Stimulated activated CD8-positive, alpha-beta memory T cell treated with anti-CD3 and anti-CD28 coated beads, Interleukin-7, amount 100 ng/mL, for 24 hours (primary cell): Measurements from ENCODE around the gene CD83.
"Not testable (repeated sequence)": the region's sequence is repeated elsewhere in the genome, so short reads cannot be mapped to it uniquely, and the experiment has no call there.

Source experiments
- DNase-seq: peaks from one replicate; pipeline ENCODE4 v3.0.0-alpha.2; 2020; ENCODE audit warnings: low read depth

The CD83 gene, protein sequence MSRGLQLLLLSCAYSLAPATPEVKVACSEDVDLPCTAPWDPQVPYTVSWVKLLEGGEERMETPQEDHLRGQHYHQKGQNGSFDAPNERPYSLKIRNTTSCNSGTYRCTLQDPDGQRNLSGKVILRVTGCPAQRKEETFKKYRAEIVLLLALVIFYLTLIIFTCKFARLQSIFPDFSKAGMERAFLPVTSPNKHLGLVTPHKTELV

DNA sequence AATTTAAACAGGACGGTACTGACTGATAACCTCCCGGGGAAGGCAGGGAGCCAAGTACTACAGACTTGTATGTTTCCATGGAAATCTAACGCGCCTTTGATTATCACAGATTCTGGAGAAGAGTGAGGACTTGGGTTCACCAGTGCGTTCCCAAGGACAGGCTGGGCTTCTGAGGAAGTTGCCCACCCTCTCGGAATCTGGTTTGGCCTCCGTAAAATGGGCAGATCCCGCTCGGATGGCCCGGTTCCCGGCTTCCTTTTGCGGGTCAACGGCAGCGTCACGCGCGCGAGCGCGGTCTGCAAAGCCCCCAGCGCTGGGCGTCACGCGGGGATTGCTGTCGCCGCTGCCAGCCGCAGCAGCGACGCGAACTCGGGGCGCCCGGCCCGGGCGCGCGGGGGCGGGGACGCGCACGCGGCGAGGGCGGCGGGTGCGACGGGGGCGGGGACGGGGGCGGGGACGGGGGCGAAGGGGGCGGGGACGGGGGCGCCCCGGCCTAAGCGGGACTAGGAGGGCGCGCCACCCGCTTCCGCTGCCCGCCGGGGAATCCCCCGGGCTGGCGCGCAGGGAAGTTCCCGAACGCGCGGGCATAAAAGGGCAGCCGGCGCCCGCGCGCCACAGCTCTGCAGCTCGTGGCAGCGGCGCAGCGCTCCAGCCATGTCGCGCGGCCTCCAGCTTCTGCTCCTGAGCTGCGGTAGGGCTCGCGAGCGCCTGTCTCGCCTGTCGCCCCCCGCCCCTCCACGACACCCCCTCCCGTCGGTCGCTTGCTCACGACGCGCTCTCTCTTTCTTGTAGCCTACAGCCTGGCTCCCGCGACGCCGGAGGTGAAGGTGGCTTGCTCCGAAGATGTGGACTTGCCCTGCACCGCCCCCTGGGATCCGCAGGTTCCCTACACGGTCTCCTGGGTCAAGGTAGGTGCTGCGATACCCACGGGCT lies at the start of gene CD83:
Gene CD83 (plus strand): TSS at position 615 of the 933 bp plus-strand sequence. CDS start 40 bp downstream, at position 655.
- DNase-seq, result peak; percentile 49

DNA sequence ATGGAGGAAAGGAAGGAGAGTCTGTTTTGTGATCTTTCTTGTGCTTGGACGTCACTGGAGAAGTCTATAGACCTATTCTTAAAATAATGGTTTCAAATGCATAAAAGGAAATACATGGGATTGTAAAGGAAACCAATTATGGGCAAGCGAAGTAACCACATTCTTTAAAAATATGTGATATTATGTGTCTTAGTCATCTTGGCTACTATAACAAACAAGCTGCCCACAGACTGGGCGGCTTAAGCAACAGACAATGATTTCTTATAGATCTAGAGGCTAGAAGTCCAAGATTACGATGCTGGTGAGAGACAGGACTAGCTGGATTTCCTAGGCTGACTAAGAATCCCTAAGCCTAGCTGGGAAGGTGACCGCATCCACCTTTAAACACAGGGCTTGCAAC lies 49.4 kb upstream of the CD83 start:
- DNase-seq, result no peak

DNA sequence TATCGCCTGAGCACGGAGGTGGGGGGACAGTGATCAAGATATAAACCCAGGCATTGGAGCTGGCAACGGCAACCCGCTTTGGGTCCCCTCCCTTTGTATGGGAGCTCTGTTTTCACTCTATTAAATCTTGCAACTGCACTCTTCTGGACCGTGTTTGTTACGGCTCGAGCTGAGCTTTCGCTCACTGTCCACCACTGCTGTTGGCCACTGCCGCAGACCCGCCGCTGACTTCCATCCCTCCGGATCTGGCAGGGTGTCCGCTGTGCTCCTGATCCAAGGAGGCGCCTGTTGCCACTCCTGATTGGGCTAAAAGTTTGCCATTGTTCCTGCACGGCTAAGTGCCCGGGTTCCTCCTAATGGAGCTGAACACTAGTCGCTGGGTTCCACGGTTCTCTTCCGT lies 48.9 kb upstream of the CD83 start:
- DNase-seq, result no peak

DNA sequence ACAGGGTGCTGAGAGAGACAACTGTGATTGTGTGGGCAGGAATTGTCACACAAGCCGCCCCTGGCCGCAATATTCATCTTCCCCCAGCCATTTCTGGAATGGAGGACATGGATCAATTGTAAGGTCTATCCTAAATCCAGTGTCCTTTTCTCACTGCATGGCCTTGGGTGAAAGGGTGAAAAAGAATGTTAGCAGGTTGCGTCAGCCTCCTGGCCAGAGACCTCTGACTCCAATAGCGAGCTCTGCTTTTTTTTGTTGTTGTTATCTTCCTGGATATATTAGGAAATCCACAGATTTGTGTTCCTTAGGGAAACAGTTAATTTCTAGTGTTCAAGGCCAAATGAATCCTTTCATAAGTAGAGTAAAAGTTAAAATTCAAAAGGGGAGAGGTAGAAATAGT lies 47.1 kb upstream of the CD83 start:
- no peak for DNase-seq

DNA sequence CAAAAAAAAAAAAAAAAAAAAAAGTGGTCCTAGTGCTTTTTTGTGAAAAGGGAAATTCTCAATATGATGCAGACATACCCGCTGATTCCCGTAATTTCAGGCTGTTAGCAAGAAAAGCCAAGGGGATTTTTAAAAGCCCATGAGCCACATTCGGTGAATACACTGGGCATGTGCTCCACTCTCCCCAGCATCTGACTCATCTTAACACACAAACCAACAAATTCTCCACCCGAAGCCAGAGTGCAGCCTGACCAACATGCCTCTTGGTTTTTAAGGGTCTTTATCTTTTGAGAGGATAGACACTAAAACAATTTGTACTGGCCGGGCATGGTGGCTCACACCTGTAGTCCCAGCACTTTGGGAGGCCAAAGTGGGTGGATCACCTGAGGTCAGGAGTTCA lies 45.5 kb upstream of the CD83 start:
- DNase-seq, result no peak

DNA sequence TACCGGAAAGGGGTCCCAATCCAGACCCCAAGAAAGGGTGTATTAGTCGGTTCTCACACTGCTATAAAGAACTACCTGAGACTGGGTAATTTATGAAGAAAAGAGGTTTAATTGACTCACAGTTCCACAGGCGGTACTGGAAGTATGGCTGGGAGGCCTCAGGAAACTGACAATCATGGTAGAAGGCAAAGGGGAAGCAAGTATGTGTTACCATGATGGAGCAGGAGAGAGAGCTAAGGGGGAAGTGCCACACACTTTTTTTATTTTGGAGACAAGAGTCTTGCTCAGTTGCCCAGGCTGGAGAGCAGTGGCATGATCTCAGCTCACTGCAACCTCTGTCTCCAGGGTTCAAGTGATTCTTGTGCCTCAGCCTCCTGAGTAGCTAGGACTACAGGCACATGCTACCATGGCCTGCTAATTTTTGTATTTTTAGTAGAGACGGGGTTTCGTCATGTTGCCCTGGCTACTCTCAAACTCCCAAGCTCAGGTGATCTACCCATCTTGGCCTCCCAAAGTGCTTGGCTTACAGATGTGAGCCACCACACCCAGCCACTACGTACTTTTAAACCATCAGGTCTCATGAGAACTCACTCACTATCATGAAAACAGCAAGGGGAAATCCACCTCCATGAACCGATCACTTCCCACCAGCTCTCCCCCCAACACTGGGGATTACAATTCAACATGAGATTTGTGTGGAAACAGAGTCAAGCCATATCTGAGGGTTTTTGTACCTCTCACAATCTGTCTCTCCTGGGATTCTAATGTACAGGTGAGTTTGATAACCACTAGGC lies 43.8 kb upstream of the CD83 start:
- DNase-seq, result not testable (repeated sequence)

DNA sequence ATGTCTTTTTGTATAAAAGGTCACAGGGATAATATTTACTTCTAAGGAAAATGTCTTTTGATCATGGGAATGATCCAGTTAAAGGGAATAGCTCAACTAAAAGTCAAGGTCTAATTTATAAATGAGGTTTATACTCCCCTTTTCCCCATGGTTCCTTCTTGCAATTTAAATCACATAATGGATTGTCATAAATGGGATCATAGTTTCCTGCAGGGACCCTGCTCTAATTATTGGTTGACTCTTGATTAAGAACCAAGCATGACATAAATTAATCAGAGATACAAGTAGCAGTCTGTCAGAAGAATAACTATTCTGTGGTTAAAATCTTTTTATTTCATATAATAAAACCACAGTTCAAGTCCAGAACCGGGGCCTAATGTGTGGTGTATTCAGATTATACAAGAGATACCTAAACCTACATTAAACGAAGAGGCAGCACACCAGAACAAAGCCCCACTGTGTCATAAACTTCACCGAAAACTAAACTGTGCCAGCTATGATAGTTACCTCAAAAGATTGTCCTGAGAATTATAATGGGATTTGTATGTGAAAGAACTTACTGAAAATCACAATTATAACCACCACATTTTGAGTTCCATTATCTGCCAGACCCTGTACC lies 43.0 kb upstream of the CD83 start:
- DNase-seq, result no peak

DNA sequence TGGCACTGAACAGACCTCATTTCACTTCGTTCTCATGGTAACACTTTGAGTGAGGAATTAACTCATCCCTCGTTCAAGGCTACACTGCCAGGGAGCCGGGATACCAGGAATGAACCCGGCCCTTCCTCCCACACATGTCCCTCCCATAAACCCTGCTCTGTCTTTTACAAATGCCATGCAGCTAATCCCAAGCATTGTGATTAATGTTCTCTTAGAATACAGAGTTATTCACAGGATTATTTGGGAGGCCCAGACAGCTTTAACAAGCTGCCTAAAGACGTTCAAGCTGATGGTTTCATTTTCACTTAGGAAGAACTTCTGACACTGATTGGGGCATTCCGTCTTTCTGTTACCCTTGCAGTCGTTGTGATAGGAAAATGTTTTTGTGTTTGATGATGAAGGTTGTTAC lies 42.5 kb upstream of the CD83 start:
- no peak for DNase-seq

DNA sequence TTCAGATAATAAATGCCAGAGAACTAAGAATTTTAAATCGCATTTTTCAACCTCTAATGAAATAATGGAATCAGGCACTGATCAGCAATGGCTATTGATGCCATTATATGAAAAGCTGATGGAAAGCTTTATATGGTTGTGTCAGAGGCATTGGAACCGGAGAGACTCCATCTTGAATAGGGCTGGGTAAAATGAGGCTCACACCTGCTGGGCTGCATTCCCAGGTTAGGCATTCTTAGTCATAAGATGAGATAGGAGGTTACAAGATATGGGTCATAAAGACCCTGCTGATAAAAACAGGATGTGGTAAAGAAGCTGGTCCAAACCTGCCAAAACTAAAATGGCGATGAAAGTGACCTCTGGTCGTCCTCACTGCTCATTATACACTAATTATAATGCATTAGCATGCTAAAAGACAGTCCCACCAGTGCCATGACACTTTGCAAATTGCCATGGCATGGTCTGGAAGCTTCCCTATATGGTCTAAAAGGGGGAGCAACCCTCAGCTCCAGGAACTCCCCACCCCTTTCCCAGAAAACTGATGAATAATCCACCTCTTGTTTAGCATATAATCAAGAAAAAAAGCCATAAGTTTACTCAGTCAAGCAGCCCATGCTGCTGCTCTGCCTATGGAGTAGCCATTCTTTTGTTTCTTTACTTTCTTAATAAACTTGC lies 40.2 kb upstream of the CD83 start:
- DNase-seq, result no peak

DNA sequence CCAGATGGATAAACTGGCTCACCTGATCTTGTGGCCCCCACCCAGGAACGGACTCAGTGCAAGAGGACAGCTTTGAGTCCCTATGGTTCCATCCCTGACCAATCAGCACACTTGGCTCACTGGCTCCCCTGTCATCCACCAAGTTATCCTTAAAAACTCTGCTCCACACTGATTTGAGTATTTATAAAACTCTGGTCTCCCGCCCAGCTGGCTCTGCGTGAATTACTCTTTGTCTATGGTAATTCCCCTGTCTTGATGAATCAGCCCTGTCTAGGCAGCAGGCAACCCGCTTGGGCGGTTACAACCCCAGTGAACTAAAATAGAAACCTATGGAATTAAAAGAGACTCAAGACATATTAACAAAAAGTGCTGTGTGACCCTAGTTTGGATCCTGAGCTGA lies 38.1 kb upstream of the CD83 start:
- no peak for DNase-seq

DNA sequence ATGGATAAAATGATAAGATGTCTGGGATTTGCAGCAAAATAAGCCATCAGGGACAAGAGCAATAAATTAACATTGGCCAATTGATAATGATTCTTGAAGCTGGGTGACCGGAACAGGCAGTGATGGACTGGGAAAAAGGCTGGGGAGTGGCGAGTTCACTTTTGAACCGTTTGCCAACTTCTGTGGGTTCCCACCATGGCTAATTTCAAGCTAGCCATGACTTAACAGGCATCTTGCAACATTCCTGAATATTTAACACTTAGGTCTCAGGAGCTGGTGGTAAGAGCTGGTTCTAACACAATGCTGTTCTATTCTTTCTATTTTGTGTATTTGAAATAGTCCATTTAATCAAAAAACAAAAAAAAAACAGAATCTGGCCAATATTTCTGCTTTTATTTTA lies 37.6 kb upstream of the CD83 start:
- DNase-seq, result no peak

DNA sequence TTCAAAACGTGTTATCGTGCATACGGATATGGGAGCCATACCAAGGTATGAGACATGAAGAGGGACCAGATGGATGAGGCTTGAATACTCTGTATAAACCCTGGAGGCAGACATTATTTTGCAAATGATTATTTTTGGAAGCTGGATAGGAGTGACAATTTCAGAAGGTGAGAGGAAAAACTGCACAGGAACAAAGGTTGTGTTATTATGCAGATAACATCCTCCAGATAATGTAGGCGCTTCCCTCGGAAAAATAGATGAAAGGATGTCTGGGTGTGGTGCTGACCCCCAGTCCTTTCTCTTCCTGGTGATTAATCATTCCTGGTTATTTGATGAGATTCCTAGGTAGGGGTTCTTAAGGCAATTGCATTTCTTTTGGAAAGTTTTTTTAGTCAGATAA lies 36.4 kb upstream of the CD83 start:
- no peak for DNase-seq

DNA sequence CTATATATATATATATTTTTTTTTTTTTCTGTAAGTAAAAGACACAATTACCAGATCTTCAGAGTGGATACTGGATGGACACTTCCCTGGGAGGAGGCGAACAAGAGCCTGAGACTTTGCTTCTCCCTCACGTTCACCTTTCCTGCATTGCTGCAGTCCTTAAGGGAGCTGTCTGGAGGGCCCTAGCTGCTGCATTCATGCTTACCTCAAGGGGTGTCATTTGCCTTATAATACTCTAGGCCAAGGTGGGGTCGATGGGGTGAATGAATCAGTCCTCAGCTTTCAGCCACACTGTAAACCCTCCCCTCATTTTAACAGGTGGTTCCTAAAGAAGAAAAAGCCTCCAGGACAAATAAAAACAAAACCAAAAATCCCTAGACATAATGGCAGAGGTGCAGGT lies 34.8 kb upstream of the CD83 start:
- DNase-seq, result no peak

DNA sequence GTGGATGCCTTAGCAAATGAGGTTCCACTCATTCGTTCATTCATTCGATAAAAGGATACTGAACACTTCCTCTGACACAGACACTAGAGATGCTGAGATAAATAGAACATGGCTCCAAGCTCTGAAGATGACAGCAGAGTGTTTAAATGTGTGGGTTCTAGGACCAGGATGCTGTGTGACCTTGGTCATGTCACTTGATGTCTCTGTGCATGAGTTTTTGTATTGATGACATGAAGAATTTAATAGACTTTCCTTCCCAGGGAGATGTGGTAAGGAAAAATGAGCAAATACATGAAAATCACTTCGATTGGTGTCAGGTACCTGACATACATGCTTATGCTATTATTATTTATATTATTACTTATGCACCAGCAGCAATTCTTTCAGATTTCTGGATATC lies 34.3 kb upstream of the CD83 start:
- no peak for DNase-seq

DNA sequence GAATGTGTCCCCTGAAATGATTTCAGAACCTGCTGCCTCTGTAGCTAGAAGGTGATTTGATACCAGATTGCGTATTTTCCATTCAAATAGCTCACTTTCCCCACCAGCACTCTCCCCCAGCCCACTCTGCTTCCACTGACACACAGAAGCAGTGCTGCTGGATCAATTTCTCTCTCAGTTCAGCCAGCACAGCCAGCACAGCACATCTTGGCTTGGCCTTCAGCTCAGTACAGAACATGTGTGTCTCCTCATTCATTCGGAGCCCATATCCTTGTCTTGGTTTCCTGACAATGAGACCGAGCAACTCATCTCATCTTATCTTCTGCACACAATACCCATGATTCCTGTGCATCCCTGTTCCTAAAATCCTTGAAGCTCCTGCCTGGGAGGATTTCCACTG lies 33.8 kb upstream of the CD83 start:
- no peak for DNase-seq

DNA sequence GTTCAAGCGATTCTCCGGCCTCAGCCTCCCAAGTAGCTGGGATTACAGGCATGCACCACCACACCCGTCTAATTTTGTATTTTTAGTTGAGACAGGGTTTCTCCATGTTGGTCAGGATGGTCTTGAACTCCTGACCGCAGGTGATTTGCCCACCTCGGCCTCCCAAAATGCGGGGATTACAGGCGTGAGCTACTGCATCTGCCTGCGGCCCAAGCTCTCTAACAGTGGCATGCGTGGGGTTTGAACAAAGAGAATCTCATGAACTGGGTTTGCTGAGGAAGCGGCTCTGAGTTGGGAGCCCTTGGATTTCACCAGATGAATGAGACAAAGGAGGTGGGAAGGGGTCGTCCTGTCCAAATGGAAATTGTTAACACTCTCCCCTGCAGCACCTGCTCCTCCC lies 33.2 kb upstream of the CD83 start:
- no peak for DNase-seq

DNA sequence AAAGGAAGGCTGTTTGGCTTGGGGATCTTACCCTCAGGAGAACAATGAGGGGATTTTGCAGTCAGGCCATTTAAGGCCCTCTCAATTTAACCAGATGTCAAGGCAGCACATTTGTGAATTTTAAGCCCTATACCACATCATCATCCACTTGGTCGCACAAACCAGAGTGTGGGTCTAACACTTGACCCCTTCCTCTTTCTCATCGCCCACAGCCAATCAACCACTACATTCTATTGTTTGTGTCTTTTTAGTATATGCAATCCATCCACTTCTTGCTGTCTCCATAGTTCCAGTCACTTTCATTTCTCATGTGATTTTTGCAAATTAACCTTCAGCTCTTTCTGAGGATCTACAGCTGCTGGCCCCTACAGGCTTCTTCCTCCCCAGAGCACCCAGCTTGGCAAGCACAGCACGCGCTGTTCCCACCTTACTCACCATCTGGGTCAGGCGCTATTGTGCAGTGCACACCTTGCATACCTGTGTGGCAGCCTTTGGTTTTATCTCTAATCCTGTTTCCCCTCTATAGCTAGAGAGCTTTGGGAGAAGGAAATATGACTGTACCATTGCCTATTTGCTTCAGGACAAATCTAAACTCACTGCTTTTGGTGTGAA lies 32.3 kb upstream of the CD83 start:
- no peak for DNase-seq

DNA sequence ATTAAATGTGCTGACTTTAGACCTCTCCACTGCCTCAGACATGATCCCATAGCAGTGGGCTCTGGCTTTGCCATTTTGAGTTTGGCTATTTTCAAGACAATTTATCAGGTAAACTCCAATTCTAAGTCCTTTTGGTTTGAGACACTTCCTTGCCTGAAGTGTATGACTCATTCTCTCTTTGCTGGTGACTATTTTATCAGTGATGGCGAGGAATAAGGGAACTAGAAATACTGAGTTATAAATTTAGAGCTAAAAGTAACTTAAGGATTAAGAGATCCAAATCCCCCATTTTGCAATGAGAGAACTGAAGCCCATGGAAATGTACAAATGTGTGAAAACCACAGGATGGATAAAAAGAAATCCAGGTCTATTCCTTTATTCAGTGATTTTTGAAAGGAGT lies 30.9 kb upstream of the CD83 start:
- DNase-seq, result no peak

DNA sequence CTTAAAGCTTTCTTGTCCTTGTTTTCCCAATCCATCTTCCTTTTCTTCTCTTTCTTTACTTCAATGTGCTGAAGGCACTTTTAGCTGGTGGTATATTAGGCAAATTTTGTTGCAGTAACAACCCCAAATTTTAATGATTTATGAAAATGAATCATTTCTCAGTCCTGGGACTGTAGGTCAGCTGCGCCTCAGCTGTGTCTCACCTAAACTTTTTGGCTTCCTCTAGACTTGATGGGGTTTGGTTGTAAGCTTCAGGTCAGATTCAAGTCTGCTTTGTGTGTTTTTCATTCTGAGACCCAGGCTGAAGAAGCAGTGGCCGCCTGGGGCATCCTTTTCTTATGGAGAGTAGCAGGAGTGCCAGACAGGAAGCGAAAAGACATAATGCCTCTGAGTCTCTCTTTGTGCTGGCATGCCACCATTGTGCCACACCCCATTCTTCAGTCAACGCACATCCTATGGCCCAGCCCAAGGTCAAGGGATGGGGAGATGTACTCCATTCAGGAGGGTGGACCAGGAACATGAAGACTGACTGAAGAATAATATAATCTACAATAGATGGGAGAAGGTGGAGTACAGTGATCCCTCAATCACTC lies 28.9 kb upstream of the CD83 start:
- no peak for DNase-seq

DNA sequence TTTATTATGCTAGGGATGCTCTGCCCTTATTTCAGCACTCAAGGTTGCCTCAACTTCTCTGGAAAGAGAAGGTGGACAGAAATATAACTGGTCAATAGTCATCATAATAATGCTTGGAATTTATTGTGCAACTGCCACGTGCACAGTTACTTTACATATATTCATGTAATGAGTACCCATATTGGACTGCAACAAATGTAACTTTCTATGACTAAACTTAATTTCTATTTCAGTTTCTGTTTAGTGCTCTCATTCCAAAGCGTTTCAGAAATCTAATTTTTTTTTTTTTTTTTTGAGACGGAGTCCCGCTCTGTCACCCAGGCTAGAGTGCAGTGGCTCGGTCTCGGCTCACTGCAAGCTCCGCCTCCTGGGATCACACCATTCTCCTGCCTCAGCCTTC lies 28.3 kb upstream of the CD83 start:
- no peak for DNase-seq
